HepG2 (cell line): Measurements from ENCODE around the gene ZNF507.
A peak's percentile ranks its signal among the peaks of the same experiment; 100 is the strongest.

Experiments used
- CC2D1A ChIP-seq: sonication (generic); formaldehyde crosslinking; IDR thresholded peaks from 2 replicates; pipeline ENCODE4 v1.8.1; 2023; ENCODE audit warnings: mild to moderate bottlenecking, missing genetic modification reagents
- ZNF329 ChIP-seq: sonication (generic); formaldehyde crosslinking; IDR thresholded peaks from 2 replicates; pipeline ENCODE4 v1.9.0; 2021; ENCODE audit warnings: low read depth, mild to moderate bottlenecking, missing genetic modification reagents
- ZNF703 ChIP-seq: sonication (generic); formaldehyde crosslinking; IDR thresholded peaks from 2 replicates; pipeline ENCODE4 v1.5.1; 2020; ENCODE audit warnings: missing genetic modification reagents, mild to moderate bottlenecking, moderate library complexity, borderline replicate concordance
- ZNF747 ChIP-seq: sonication (generic); formaldehyde crosslinking; IDR thresholded peaks from 2 replicates; pipeline ENCODE4 v1.8.1; 2023; ENCODE audit warnings: missing genetic modification reagents, mild to moderate bottlenecking, borderline replicate concordance
- ZNF790 ChIP-seq: sonication (generic); formaldehyde crosslinking; IDR thresholded peaks from 2 replicates; pipeline ENCODE4 v1.8.0; 2022; ENCODE audit warnings: missing genetic modification reagents, mild to moderate bottlenecking, borderline replicate concordance
- TF ChIP-seq, protein P1 (sequence below): sonication (generic); formaldehyde crosslinking; IDR thresholded peaks from 2 replicates; pipeline ENCODE4 v1.5.0; 2020; ENCODE audit warnings: mild to moderate bottlenecking, missing genetic modification reagents, moderate library complexity

DNA sequence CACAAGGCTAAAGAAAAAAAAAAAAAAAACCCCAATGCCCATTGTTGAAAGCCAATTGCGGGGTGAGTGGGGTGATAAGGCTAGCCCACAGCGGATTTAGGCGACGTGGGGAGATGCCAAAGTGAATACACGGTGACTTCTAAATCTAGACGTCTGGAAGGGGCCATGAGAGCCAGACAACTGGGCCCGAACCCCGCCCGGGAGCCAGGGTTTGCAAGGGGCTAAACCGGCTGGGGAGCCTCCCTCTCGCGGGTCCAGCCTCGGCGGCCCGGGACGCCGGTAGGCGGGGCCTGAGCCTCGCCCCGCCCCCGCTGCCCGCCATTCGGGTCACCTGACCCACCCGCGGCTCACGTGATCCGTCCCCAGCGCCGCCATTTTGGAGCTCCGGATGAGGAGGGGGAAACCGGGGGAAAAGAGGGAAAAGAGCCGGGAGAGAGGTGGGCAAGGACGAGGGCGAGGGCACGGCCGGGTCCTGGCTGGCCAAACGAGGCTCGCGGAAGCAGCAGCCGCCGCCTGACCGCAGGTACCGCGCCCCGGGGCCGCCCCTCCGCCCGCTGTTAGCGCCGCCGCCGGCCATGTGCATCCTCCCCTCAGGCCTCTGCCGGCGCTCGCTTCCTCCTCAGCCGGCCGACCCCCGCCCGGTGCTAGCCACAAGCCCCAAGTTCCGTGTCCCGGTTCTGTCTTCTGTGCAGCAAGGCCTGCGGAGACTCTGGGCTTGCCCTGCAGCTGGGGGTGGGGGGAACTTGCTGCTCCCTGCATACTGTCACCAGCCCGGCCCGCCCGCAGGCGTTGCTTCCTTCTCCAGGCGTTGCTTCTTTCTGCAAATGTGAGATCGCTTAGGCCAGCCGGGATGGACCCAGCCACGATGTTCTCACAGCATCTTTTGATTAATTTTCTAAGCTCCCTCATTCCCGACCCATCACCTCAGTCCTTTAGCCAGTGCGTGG lies at the start of gene ZNF507:
- TF ChIP-seq ZNF703 = no peak; the same call in 1 of the 2 replicates
- no peak for TF ChIP-seq CC2D1A
- no peak for TF ChIP-seq ZNF790 (CRISPR knock-in tag)
- TF ChIP-seq, protein P1, sequence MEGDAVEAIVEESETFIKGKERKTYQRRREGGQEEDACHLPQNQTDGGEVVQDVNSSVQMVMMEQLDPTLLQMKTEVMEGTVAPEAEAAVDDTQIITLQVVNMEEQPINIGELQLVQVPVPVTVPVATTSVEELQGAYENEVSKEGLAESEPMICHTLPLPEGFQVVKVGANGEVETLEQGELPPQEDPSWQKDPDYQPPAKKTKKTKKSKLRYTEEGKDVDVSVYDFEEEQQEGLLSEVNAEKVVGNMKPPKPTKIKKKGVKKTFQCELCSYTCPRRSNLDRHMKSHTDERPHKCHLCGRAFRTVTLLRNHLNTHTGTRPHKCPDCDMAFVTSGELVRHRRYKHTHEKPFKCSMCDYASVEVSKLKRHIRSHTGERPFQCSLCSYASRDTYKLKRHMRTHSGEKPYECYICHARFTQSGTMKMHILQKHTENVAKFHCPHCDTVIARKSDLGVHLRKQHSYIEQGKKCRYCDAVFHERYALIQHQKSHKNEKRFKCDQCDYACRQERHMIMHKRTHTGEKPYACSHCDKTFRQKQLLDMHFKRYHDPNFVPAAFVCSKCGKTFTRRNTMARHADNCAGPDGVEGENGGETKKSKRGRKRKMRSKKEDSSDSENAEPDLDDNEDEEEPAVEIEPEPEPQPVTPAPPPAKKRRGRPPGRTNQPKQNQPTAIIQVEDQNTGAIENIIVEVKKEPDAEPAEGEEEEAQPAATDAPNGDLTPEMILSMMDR (CRISPR knock-in tag) = peak; percentile 13; the same call in 1 of the 2 replicates
- no peak for TF ChIP-seq ZNF329 (CRISPR knock-in tag)
- TF ChIP-seq ZNF747 (CRISPR knock-in tag) = 0 out of 2 replicates have a peak, but pooled peaks have one; percentile 16
